Stimulated activated CD4-positive, alpha-beta T cell treated with anti-CD3 and anti-CD28 coated beads, Interleukin-12 subunit alpha, Interleukin-12 subunit beta, amount 100 ng/mL, for 4 hours (primary cell): ENCODE data around the gene ZMPSTE24.
A peak's percentile ranks its signal among the peaks of the same experiment; 100 is the strongest.
"Not testable (repeated sequence)": the region's sequence is repeated elsewhere in the genome, so short reads cannot be mapped to it uniquely, and the experiment has no call there.

Experiments
- DNase-seq: peaks from one replicate; pipeline ENCODE4 v3.0.0-alpha.2; 2020

Gene ZMPSTE24

DNA sequence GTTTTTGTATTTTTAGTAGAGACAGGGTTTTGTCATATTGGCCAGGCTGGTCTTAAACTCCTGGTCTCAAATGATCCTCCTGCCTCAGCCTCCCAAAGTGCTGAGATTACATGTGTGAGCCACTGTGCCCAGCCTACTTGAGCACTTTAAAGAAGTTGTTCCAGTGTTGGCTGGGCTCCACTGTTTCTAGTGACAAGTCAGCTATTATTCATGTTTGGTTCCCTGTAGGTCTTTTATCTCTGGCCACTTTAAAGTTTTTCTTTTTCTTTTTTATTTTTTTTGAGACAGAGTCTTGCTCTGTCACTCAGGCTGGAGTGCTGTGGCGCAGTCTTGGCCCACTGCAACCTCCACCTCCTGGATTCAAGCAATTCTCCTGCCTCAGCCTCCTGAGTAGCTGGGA is 73.4 kb downstream of the ZMPSTE24 start:
- DNase-seq = not testable (repeated sequence)

DNA sequence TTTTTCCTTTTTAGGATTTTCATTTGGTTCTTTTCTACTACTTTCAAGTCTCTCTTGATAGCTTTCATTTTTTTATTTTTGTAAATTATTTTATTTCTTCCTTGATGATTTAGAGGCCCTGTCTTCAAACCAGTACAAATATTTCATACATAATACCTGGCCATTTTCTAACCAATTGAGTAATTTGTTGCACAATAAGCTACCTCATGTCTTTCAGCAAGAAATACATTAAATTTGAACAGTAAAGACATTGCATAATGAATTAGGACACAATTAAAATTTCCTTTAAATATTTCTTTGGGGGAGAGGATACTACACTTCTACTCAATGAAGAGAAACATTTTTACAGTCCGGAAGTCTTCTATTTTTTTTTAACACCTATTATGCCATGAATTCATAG is 74.7 kb downstream of the ZMPSTE24 start:
- no peak for DNase-seq

DNA sequence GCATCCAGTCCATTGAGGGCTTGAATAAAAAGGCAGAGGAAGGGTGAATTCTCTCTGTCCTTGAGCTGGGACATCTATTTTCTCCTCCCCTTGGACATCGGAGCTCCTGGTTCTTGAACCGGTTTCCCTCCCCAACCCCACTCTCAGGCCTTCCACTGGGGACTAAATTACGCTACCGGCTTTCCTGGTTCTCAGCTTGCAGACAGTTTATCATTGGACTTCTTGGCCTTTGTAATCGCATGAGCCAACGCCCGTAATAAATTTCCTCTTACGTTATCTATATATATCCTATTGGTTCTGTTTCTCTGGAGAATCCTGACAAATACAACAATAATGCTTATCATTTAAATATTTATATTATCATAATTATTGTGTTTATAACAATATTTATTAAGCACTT is 79.4 kb downstream of the ZMPSTE24 start:
- no peak for DNase-seq

DNA sequence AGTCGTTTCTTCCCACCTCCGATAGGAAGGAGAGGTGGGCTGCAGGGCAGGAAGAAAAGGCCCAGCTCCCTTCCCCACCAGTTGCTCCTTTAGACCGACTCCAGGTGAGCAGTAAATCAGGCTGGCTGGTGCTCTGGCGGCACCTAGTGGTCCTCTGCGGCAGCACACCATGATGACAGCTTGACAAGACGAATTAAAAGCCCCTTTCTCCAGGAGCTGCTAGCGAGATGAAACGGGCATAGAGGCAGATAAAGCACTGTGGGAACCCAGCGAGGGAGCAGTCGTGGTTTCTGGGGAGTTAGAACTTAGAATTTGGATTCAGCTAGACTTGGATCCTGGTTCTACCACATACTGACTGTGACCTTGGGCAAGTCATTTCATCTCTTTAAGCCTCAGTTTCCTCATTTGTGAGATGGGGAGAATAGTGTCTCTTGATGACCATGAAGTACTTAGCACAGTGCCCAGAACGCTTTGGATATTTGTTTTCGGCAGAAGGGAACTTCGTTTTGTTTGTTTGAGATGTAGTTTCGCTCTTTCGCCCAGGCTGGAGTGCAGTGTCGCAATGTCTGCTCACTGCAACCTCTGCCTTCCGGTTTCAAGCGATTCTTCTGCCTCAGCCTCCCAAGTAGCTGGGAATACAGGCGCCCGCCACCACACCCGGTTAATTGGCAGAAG is 80.8 kb downstream of the ZMPSTE24 start:
- DNase-seq = peak; percentile 87

DNA sequence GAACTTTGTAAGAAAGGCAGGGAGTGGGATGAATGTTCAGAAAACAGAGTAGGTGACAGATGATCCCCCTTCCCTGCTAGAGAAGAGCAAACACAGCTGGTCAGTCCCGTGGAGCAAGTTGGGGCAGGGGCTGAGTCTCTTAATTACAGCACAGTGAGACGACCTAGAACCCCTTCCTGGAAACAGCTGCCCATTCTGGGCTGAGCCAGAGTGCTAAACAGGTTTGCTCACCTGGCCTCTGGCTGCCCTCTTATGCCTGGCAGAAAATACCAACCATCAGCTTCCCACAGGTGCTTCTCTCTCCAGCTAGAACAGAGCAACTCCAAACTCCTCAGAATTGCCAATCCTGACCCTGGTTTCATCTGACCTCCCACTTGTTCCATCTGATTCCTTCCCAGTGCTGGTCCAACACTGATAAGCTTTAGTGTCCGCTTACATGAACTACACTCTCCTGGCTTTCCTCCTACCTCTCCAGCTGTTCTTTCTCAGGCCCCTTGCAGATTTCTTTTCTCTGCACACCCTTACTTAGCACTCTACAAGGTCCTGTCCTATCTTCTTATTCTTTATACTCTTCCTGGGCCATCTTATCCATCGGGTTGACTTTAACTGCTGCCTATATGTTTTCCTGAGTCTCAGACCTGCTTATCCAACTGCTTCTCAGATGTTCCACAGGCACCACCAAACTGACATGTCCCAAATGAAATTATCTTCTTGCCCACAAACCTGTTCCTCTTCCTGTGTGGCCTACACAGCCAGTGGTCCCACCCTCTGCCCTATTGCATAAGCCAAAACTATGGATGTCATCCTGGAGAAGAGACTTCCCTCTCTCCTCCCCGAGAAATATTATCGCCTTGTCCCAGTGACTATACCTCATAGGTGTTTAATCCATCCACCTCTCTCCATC is 81.6 kb downstream of the ZMPSTE24 start:
- no peak for DNase-seq

DNA sequence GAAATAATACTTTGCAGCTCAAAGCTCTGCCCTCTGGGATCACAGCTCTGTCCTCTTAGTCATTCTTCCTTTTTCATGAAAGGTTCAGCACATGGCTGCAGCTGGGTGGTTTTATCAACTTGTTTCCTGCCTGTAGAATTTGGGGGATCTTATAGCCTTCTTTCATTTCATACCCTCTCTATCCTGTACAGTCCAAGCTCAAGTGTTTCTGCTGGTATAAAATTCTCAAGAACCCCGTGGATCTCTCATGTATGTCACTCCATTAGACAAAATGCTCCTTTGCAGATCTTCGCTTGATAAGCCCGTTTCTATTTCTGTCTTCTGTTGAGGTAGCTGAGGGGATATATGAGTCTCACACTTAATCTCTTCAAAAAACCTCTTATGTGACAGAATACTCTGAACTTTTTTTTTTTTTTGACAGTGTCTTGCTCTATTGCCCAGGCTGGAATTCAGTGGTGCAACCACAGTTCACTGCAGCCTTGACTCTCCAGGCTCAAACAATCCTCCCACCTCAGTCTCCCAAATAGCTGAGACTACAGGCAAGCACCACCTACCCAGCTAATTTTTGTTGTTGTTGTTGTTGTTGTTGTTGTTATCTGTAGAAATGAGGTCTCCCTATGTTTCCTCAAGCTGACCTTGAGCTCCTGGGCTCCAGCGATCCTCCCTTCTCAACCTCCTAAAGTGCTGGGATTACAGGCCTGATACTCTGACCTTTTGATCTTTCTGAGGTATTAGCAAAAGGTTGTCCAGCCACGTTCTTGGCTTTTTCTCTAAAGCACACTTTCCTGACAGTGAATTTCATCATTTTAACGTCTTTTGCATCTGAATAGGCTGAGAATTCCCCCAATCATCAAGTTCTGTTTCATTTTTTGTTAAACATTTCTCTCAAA is 83.7 kb downstream of the ZMPSTE24 start:
- DNase-seq = no peak

DNA sequence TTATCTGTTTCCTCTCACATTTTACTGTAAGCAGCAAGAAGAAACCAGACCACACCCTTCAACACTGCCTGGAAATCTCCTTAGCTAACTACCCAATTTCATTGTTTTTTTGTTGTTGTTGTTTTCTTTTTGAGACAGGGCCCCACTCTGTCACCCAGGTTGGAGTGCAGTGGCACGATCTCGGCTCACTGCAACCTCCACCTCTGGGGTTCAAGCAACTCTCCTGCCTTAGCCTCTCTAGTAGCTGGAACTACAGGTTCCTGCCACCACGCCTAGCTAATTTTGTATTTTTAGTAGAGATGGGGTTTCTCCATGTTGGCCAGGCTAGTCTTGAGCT is 84.3 kb downstream of the ZMPSTE24 start:
- DNase-seq = not testable (repeated sequence)
